A172 (cell line): ENCODE measurements around the gene PSMG3. TPM values are rescaled to one million over a fixed set of nuclear protein-coding genes. Genes with fewer than 3 reads are reported as not detected.

ENCODE experiments used
- DNase-seq: peaks from one replicate; pipeline ENCODE4 v3.0.0-alpha.2; 2015; ENCODE audit warnings: low spot score
- total RNA-seq: library from RNA; depleted of rRNA; stranded (reverse); fragments of >200 nt; shearing (Covaris generic); gene quantifications from 2 replicates; pipeline ENCODE4 v1.2.3, GENCODE V29; 2014

The PSMG3 gene
- total RNA-seq, 1 experiment from 2014 or later, result 91.0 TPM

DNA sequence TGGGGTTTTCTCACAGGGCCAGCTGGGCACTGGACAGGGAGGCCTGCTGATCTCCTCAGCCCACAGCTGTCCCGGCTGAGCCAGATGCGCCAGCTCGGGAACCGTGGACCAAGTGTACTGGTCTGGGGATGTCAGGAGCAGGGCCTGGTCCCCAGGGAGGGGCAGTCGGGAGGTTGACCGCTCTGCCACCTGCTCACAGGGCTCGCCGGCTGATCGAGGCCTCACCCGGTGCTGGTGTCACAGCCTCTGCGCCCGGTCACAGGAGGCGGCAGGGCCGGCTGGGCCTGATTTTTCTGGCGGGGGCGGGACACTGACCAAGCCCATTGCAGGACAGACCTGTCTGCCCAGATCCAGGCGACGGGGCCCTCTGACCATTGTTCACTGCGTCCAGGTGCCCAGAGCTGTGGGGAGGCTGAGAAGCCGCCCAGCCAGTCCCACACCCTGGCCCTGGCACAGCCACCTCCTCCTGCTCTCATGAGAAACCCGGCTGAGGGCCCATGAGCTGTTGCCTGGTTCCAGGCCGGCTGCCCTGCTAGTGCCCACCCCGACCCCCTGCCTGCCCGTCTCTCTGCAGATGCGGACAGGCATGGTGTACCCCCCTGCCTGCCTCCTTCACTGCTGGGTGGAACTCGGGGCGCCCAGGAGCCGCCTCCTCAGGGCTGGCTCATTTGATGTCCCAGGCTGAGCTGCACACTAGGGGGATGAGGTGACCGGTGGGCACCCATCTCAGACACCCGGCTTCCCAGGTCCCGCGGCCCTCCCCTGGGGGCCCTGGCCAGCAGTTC, 10.8 kb downstream of the PSMG3 start:
- DNase-seq, result no peak

DNA sequence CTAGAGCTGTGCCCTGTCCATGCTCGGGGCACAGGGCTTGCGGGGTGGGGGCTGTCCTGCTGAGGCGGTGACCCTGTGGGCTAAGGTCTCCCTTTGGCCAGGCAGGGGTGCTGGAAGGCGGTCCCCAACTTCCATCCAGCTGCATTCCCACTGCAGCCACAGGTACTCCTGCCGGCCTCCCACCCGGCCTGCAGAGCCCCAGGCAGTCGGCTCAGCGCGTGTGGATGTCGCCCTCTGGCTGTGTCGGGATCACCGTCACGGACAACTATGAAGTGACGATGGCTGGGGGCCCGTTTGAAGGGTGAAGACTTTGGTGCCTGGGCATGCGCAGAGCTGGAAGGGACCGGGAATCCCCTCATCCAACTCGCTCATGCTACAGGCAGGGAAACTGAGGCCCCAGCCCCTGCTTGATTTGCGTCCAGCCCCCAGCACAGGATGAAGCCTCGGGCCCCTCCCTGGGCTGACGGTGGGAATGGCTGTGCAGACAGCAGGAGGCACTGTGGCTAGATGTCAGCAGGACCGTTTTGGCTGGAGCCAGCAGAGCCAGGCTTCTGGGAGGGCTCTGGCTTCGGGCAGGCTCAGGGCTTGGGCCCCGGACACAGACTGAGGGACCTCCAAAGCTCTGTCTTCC, 11.5 kb downstream of the PSMG3 start:
- no peak for DNase-seq

DNA sequence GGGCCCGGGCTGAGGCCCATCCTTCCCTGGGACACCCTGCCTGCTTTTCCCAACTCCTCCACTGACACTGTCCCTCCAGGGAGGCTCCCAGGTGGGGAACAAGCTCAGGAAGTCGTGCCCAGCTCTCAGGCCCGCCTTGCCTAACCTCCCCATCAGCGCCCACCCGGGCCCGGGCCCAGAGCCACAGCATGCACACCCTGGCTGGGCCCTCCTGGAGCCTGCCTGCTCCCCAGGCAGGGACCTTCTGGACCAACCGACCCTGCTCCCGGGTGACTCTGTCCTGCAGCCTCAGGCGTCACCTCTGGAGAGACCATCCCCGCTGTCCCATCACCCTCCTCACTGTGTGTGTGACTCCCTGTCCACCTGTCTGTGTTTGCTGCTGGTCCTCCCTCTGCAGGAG, 12.1 kb downstream of the PSMG3 start:
- no peak for DNase-seq

DNA sequence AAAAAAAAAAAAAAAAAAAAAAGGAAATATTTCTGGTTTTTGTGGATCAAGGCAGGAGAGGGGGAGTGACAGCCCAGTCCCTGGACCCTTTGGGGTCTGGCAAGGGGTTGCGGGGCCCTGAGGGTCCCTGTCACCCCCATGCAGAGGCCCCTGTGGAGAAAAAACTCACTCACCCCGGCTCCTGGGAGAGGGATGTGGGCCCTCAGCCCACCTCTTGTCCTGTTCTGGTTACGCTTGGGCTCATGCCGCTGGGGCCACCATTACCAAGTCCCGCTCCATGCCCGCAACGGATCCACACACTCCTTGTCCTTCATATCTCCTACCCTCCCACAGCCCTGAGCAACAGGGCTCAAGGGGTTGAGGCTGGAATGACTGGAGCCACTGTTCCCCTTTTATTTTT, 12.8 kb downstream of the PSMG3 start:
- no peak for DNase-seq

DNA sequence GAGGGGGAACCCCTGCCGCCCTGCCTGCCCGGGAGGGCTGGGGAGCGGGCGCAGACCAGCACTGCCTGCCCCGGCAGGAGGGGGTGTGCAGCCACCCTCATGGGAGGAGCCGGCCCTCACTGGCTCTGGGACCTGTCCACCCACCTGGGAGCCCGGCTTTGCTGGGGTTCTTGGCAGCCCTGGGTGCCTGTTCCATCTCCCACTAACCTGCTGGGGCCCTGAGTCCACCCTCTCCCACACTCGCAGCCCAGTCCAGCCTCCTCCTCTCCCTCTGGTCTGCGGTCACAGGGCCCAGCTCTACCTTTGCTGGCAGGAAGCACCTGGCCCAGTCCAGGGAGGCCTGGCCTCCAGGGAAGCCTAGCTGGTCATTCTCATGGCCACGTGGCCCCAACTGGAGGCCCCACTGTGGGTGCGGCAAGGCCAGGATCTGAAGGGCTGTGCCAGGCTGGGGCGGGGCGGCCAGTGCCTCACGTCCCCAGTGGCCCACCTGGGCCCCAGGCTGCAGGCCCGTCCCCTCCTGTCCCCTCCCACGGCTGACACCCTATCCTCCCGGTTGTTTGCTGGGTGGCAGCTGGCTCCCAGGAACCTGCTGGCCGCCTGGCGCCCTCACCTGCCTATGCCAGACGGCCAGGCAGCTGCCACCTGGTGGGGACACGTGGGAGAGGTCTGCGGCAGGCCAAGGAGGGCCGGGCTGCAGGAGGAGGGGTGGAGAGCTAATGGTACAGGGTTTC, 13.9 kb downstream of the PSMG3 start, which contains the start of gene TMEM184A:
TMEM184A (minus strand) TSS at position 393 of the 731 bp plus-strand sequence. CDS start 721 bp downstream, outside the sequence.
- DNase-seq, result peak; percentile 88

DNA sequence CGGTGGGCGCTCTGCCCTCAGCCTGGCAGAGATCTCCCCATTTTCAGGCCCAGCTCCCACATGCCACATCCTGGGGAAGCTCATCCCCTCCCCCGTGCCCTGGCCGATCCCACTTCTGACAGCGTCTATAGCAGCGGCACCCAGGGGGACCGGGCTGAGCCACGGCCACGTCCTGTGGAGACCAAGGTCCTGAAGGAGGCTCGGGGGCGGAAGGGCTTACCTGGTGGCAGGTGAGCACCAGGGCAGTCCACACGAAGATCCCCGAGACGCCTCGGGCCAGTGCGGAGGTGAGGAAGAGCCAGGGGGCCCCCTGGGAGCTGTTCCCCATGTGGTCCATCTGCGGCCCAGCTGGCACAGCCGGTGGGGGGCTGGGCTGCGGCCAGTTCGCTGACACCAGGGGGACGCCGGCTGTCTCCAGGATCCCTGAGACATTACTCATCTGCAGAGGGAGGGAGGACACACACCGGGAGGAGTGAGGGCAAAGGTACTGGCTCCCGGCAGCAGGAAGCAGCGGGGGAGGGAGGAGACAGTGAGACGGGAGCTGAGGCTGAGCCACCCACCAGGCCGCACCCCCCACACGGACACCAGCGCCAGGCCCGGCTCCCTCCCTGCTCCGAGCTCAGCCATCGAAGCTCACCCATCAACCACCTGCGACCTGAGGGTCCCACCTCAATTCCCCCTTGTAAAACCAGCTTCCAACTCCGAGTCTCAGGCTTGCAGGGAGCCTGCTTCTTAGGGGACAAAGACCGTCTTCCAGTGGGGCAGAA, 14.6 kb downstream of the PSMG3 start:
- peak; percentile 99 for DNase-seq

DNA sequence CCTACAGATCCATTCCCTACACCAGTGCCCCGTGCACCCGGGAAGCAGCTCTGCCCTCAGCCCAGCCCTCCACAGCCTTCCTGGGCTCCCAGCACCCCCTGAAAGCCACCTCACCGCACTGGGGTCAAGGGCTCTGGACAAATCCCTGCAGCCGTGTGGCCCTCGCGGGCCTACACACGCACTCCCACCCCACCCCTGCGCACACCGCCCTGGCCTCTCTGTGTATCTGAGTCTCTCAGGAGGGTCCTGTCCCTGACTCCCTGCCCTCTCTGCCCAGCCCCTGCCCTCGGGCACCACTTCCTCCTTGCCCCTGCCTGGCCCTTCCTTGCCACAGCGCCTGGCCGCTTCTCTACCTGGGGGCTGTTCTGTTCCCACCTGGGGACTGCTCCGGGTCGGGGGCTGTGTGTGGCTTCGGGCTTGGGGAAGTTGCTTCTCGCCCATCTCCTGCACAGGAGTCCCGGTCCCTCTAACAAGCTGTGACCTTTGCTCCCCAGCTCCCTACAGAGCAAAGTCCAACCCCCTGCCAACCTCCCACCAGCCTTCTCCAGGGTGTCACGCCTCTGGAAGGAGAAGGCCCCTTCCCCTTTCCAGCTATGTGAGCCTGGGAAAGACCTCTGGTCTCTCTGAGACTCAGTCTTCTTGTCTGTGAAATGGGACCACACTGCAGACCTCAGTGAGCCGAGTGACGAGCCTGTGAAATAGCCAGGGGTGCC, 15.3 kb downstream of the PSMG3 start:
- no peak for DNase-seq

DNA sequence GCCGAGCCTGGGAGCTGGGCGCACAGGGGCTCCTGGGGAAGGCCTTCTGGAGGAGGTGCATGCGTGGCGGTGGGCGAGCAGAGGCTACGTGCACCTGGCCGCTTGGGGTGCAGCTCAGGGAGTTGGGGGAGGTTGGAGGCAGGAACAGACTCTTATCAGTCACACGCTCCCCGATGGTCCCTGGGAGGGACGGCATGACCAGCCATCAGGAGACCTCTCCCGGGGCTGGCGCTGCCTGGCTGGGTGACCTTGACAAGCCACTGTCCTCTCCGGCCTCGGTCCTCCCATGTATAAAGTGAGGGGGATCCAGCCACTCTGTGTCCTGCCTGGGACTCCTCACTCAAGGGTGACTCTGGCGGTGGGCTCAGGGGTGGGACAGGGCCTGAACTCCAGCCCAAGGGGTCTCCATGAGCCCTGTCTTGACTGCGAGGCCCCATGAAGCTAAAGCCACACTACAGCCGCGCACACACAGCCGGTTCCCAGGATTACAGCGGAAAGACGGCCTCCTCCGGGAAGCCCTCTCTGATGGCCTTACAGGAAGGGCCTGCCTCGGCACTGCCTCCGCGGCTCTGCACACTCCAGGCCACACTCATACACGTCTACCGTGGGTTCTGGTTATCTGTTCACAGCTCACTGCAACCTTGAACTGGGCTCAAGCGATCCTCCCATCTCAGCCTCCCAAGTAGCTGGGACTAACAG, 16.2 kb downstream of the PSMG3 start:
- no peak for DNase-seq

DNA sequence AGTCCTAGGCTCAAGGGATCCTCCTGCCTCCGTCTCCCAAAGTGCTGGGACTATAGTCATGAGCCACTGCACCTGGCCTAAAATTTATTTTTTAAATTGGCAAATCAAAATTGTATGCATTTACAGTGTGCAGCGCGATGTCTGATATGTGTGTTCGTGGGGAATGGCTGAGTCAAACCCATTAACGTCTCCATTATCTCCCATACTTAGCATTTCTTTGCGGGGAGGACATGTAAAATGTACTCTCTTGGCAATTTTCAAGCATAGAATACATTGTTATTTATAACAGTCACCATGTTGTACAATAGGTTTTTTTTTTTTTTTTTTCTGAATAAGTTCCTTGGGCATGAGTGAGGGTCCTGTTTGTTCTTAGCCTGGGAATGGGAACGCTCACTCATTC, 17.6 kb downstream of the PSMG3 start:
- DNase-seq, result no peak

DNA sequence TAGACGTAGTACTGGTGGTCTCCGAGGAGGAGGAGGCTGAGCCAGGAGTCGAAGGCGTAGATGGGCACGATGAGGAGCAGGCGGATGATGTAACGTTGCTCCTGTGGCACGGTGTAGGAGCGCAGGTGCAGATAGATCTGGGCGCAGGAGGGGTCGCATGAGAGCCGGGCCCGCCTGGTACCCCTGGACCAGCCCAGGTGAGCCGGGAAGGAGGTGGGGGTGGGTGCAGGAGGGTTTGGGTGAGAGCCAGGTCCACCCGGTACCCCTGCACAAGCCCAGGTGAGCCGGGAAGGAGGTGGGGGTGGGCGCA, 19.0 kb downstream of the PSMG3 start:
- no peak for DNase-seq

DNA sequence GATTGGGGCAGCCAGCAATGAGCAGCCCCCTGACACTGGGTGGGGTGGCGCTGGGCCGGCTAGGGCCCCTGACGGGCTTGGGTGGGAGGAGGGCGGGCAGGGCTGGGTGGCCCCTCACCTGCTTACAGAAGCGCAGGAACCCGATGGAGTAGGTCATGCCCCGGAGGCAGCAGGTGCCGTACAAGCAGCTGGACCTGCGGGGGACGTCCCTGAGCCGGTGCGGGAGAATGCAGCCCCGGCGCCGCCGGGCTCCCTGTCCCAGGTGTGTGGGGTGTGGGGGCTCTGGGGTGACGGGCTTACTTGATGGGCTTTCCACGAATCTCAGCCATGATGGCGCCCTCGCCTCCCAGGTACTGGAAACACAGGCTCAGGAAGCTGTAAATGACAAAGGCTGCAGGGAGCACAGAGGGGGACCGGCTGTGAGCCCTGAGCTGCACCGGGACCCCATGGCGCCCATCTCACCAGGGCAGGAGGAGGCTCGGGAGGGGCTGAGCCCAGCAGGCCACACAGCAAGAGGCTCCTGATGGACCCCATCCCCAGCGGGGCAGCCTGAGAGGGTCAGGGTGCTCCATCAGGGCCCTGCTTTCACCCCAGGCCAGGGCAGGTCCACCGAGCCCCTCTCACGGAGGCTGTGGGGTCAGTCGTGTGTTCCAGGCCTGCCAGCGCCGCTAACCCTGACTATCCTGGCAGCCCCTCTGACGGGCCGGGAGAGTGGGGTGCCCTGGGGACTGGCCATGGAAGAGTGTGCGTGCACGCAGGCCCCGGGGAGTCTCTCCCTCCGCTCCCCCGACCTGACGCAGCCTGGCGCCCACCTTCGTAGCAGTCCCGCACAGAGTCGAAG, 19.6 kb downstream of the PSMG3 start:
- DNase-seq, result no peak

DNA sequence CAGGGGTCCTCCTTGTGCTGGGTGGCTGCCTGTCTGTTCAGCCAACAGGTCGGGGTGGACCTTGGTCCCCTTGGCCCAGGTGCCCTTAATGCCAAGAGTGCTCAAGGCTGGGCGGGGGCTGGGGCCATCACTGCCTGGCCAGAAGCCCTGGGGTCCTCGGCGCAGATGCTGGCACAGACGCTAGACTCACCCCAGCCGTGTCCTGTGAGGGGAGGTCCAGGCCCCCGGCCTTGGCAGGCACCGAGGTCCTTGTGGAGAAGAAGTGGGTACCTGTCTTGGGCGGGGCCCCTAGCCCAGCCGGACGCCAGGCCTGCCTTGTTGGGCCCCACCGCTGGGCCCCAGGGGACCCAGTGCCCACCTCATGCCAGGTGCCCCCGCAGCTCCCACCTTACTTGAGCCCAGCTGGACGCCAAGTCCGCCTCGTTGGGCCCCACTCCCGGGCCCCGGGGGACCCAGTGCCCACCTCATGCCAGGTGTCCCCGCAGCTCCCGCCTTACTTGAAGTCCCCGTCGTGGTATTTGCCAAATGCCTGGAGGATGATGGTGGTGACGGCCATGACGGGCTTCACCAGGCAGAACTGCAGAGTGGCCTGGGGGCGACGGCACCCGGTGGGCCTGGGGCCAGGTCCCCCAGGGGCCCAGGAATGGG, 20.4 kb downstream of the PSMG3 start:
- DNase-seq, result no peak

DNA sequence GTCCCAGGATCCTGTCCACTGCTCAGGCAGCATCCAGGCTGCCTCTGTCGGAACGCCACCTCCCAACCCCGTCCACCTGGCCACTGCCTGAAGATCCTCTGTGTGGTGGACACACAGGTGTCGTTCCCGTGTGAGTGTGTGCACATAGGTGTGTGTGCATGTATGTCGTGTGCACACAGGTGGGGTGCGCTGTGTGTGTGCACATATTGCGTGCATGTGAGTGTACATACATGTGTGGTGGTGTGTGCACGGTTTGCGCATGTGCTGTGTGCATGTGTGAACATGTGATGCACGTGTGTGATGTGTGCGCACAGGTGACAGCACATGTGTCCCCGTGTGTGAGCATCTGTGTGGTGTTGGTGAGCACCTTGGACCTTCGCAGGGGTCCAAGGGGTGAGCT, 20.9 kb downstream of the PSMG3 start:
- no peak for DNase-seq

DNA sequence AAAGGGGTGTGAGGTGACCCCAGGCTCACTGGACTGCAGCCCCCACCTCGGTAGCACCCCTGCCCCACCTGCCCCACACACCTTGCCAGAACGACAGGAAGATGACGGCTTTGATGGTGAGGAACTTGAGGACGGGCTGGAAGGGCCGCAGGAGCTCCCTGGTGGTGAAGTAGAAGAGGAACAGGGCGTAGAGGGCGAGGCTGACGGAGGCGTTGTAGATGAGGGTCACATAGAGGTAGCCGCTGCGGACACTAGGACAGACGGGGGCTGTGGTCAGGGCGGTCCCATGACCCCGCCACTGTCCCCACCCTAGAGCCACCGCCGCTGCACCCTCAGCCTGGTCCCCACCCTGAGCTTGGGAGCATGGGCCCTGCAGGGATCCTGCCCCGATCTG, 21.4 kb downstream of the PSMG3 start:
- DNase-seq, result no peak

DNA sequence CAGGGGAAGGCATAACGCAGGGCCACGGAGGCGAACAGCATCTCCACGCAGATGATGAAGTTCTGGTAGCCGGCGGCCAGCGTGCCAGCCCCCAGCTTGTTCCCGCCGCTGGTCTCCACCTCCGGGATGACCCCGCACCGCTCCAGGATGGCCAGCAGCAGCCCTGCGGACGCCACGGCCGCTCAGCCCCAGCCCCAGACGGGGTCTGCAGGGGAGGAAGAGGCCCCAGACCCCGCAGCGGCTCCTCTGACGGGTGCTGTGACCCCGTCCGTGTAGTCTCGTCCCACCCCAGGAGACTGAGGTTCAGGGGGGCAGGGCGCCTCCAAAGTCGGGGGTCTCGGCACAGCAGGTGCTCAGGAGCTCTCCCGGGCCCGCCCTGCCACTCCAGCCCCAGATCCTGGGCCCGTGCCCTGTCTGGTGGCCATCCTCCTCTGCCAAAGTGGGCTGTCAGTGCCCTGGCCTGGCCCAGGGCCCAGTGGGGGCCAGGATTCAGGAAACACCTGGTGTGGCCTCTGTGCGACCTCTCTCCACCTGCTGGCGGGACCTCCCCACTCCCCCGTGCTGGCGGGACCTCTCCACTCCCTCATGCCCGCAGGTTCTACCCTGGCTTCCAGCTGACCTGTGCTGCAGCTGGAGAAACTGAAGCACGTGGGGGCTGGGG, 21.9 kb downstream of the PSMG3 start:
- no peak for DNase-seq

DNA sequence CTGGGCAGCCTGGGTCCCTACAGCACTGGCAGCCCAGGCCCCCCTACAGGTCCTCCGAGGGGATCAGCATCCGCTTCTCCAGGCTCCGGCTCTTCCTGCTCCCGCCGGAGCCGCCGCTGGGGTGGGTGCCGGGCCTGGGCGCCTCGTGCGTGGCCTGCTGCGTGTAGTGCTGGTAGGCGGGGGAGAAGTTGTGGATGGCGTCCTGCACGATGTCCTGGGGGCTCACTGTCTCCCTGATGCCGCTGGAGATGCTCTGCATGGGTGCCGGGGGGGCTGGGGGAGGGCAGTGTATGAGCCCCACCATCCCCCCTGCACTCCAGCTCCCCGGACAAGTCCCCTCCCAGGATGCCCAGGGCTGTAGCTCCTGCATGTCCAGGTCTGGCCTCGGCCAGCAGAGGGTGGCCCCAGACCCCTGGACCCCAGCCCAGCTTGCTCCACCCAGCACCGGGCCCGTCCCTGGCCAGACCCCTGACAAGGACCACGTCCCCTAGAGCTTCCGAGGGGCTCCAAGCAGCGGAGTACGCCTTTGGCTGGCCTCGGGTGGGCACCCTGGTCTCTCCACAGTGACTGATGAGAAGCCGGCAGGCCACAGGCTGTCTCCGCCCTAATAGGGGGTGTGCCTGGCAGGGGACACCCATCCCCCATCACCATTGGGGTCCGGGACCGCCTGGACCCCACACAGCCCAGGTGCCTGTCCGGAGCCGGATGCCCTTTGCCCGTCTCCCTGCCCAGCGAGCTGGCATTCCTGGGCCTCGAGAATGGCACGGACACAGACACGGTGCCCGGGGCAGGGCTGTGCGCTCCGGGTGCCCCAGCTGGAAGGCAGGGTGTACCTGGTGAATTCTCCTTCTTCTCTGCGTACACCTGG, 22.7 kb downstream of the PSMG3 start:
- DNase-seq, result no peak

DNA sequence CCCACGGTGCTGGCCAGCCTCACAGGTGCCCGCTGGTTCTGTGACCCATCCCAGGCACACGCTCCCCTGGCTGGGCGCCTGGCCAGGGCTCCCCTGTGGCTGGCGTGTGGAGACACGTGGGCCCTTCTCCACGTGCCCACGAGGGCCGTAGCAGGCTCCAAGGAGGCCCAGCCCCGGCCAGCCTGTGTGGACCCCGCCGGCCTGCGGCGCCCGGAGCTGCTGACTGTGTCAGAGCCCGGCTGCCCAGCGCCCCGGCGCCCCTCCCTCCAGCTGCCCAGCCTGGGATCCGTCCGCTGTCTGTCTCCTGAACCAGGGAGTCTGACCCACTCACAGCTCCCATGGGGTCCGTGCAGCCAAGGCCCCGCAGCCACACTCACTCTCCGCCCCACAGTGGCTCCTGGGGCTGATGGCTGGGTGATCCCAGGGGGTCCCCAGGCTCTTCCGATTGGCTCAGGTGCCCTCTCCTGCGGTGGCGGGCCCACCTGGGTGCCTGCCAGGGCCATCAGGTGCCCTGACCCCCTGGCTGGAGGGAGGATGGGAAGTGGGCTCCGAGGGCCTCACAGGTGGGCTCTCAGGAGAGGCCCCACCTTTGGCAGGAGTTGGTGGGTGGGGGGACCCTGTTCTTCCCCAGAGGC, 23.4 kb downstream of the PSMG3 start:
- no peak for DNase-seq
